ENCODE data around the gene GCC1. TPM values are rescaled to one million over a fixed set of nuclear protein-coding genes. Genes with fewer than 3 reads are reported as not detected.

Gene GCC1
- total RNA-seq, 1 experiment from 2014 or later, result 19.1 TPM

DNA sequence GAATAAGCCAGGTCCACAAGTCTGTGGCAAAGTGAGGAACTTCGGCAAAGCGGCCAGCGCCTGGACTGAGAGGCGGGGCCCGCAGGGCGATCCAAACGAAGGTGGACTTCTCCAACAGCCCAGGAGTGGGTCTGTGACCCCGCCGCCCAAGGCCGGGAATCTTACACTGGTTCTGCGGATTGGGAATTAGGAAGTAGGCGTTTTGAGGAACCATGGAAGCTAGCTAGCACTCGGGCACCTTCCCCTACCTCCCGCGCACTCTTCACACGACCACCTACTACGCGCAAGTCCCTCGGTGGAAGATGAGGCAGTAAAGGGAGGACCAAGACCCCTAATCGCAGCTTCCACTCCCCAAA, 2.2 kb upstream of the GCC1 start:
- peak overlapping the region; percentile 82 for H3K27ac ChIP-seq (ENCODE audit: low read length)
- POLR2A ChIA-PET, result interaction anchor here (0.5 to 0.6 kb wide), 4 partner anchors 42 to 360 kb away, joined by 3 to 9 read pairs (median 6); no protein-coding TSS in a partner anchor
- TF ChIP-seq TCF7L2 (IDR thresholded peaks at IDR 0.05; ENCODE audit: low read depth, low read length) (no peak), SIN3A (IDR thresholded peaks at IDR 0.05; ENCODE audit: borderline replicate concordance, insufficient read depth, low read depth, low read length) (no peak), POLR2AphosphoS5 (IDR thresholded peaks at IDR 0.05; ENCODE audit: low read depth, low read length) (no peak)
- TF ChIP-seq, protein P1, sequence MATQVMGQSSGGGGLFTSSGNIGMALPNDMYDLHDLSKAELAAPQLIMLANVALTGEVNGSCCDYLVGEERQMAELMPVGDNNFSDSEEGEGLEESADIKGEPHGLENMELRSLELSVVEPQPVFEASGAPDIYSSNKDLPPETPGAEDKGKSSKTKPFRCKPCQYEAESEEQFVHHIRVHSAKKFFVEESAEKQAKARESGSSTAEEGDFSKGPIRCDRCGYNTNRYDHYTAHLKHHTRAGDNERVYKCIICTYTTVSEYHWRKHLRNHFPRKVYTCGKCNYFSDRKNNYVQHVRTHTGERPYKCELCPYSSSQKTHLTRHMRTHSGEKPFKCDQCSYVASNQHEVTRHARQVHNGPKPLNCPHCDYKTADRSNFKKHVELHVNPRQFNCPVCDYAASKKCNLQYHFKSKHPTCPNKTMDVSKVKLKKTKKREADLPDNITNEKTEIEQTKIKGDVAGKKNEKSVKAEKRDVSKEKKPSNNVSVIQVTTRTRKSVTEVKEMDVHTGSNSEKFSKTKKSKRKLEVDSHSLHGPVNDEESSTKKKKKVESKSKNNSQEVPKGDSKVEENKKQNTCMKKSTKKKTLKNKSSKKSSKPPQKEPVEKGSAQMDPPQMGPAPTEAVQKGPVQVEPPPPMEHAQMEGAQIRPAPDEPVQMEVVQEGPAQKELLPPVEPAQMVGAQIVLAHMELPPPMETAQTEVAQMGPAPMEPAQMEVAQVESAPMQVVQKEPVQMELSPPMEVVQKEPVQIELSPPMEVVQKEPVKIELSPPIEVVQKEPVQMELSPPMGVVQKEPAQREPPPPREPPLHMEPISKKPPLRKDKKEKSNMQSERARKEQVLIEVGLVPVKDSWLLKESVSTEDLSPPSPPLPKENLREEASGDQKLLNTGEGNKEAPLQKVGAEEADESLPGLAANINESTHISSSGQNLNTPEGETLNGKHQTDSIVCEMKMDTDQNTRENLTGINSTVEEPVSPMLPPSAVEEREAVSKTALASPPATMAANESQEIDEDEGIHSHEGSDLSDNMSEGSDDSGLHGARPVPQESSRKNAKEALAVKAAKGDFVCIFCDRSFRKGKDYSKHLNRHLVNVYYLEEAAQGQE (IDR thresholded peaks at IDR 0.05; ENCODE audit: insufficient read depth in 1 of 2, low read depth in 2 of 2, low read length in 1 of 2), result no peak
- TF ChIP-seq, protein P2, sequence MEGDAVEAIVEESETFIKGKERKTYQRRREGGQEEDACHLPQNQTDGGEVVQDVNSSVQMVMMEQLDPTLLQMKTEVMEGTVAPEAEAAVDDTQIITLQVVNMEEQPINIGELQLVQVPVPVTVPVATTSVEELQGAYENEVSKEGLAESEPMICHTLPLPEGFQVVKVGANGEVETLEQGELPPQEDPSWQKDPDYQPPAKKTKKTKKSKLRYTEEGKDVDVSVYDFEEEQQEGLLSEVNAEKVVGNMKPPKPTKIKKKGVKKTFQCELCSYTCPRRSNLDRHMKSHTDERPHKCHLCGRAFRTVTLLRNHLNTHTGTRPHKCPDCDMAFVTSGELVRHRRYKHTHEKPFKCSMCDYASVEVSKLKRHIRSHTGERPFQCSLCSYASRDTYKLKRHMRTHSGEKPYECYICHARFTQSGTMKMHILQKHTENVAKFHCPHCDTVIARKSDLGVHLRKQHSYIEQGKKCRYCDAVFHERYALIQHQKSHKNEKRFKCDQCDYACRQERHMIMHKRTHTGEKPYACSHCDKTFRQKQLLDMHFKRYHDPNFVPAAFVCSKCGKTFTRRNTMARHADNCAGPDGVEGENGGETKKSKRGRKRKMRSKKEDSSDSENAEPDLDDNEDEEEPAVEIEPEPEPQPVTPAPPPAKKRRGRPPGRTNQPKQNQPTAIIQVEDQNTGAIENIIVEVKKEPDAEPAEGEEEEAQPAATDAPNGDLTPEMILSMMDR (IDR thresholded peaks at IDR 0.05), result no peak
- ATAC-seq (peak; percentile 22; the same call in 1 of the 2 replicates), DNase-seq (ENCODE audit: low read depth, low spot score) (no peak)
- peak overlapping the region; percentile 91 to 96 for H3K4me3 ChIP-seq (ENCODE audit: low read depth in 2 of 2, low read length in 2 of 2)
- H3K36me3 ChIP-seq (ENCODE audit: control insufficient read depth, insufficient read depth, low read length), result peaks cover 3% of the 10 kb centered on the region; the same call in 1 of the 2 replicates
- in situ Hi-C loops (cut with HindIII; ENCODE audit: low pct_unique_long_range_greater_than_20kb, low sequenced_read_pairs), result no loop called here
- CTCF ChIA-PET, result no interaction called here
- no peaks in the 10 kb centered on the region for H3K27me3 ChIP-seq (ENCODE audit: control insufficient read depth, insufficient read depth, low read length)
- intact Hi-C loops (cut with micrococcal nuclease; ENCODE audit: unreplicated experiment), result no loop called here
- peaks cover 26% of the 10 kb centered on the region for H3K4me1 ChIP-seq (ENCODE audit: control insufficient read depth, insufficient read depth, low read length)
- BruUV-seq (replicated peaks), result no TSS peak
- H3K9me3 ChIP-seq (ENCODE audit: control insufficient read depth, insufficient read depth, low read depth, low read length), result no peaks in the 10 kb centered on the region

DNA sequence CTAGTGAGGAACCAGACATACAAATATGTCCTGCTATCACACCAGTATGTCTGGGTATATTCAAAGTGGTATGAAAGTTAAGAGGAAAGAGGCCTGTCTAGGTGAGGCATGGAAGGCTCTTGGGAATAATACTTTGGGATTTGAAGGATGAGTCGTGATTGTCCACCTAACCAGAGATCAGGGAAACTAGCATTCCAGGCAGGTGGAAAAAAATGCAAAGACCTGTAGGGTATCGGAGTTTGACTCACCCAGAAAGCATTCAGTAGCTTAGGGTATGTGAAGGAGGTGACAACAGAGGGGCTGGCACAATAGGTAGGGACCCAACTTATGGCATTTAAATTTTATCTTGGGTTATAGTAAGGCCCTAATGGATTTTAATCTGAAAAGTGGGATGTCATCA, 950 bp upstream of the GCC1 start:
- POLR2A ChIA-PET, result interaction anchor here (0.6 kb wide), 1 partner anchor 13 kb away, joined by 8 read pairs; no protein-coding TSS in a partner anchor
- intact Hi-C loops (cut with micrococcal nuclease; ENCODE audit: unreplicated experiment) (no loop called here), in situ Hi-C loops (cut with HindIII; ENCODE audit: low pct_unique_long_range_greater_than_20kb, low sequenced_read_pairs) (no loop called here)
- TF ChIP-seq TCF7L2 (IDR thresholded peaks at IDR 0.05; ENCODE audit: low read depth, low read length), result no peak
- TF ChIP-seq, protein P2 (IDR thresholded peaks at IDR 0.05), result no peak
- no peak for TF ChIP-seq SIN3A (IDR thresholded peaks at IDR 0.05; ENCODE audit: borderline replicate concordance, insufficient read depth, low read depth, low read length)
- no peak for TF ChIP-seq POLR2AphosphoS5 (IDR thresholded peaks at IDR 0.05; ENCODE audit: low read depth, low read length)
- TF ChIP-seq, protein P1 (IDR thresholded peaks at IDR 0.05; ENCODE audit: insufficient read depth in 1 of 2, low read depth in 2 of 2, low read length in 1 of 2), result no peak
- ATAC-seq, result no peak
- no TSS peak for BruUV-seq (replicated peaks)
- H3K9me3 ChIP-seq (ENCODE audit: control insufficient read depth, insufficient read depth, low read depth, low read length), result no peaks in the 10 kb centered on the region
- peaks cover 26% of the 10 kb centered on the region for H3K4me1 ChIP-seq (ENCODE audit: control insufficient read depth, insufficient read depth, low read length)
- 0 out of 4 replicates have a peak overlapping the region, but pooled peaks of 1 of the 2 experiments have one; percentile 80 for H3K4me3 ChIP-seq (ENCODE audit: low read depth in 2 of 2, low read length in 2 of 2)
- peak overlapping the region; percentile 94; the same call in 1 of the 2 replicates for H3K27ac ChIP-seq (ENCODE audit: low read length)
- CTCF ChIA-PET, result no interaction called here
- DNase-seq (ENCODE audit: low read depth, low spot score), result no peak
- peaks cover 5% of the 10 kb centered on the region; the same call in 1 of the 2 replicates for H3K36me3 ChIP-seq (ENCODE audit: control insufficient read depth, insufficient read depth, low read length)
- no peaks in the 10 kb centered on the region for H3K27me3 ChIP-seq (ENCODE audit: control insufficient read depth, insufficient read depth, low read length)

Measured in Panc1 (cell line).